ENCODE data around the gene GPR31.

GRCh38 chr6:167137881-167138280, 19.9 kb downstream of the GPR31 start:
- no peak for TF ChIP-seq CTCF (IDR thresholded peaks at IDR 0.05; ENCODE audit: poor library complexity)
- TF ChIP-seq EZH2 (IDR thresholded peaks at IDR 0.05; ENCODE audit: borderline replicate concordance): no peak
